GM18868 (cell line): Measurements from ENCODE around the gene PLIN4.
A peak's percentile ranks its signal among the peaks of the same experiment; 100 is the strongest.

Experiments
- ATAC-seq: cut with Tn5 transposase; IDR thresholded peaks from one replicate; pipeline ENCODE4 v1.9.1; 2021; ENCODE audit warnings: mild to moderate bottlenecking, moderate library complexity; ENCODE audit not compliant: unreplicated experiment

PLIN4 gene

GRCh38 chr19:4493104-4493928 lies 25.0 kb downstream of the PLIN4 start:
- ATAC-seq, result no peak

GRCh38 chr19:4492337-4493103 lies 25.8 kb downstream of the PLIN4 start:
- ATAC-seq, result no peak

GRCh38 chr19:4491446-4491845 lies 26.8 kb downstream of the PLIN4 start:
- ATAC-seq, result no peak

- no peak for ATAC-seq
Observed at GRCh38 chr19:4488496-4488895, 29.8 kb downstream of the PLIN4 start.

- no peak for ATAC-seq
Observed at GRCh38 chr19:4487572-4487971, 30.7 kb downstream of the PLIN4 start.

GRCh38 chr19:4483385-4483784 lies 34.9 kb downstream of the PLIN4 start:
- no peak for ATAC-seq

GRCh38 chr19:4482721-4483364 lies 35.4 kb downstream of the PLIN4 start:
- no peak for ATAC-seq

GRCh38 chr19:4477034-4477801 lies 41.1 kb downstream of the PLIN4 start:
- ATAC-seq, result no peak

GRCh38 chr19:4474514-4475022 lies 43.7 kb downstream of the PLIN4 start:
- ATAC-seq, result no peak

- ATAC-seq, result no peak
Observed at GRCh38 chr19:4473763-4474513, 44.3 kb downstream of the PLIN4 start.

GRCh38 chr19:4473011-4473762 lies 45.1 kb downstream of the PLIN4 start:
- no peak for ATAC-seq

GRCh38 chr19:4472174-4472974 lies 45.9 kb downstream of the PLIN4 start, which contains the start of gene HDGFL2:
TSS of gene HDGFL2 (plus strand) at chr19:4472297. CDS start at chr19:4472351, 54 bp downstream.
- no peak for ATAC-seq

- peak; percentile 77 for ATAC-seq
Observed at GRCh38 chr19:4471403-4472173, 46.7 kb downstream of the PLIN4 start.

- ATAC-seq, result no peak
Observed at GRCh38 chr19:4467835-4468234, 50.5 kb downstream of the PLIN4 start.

GRCh38 chr19:4464815-4465581 lies 53.3 kb downstream of the PLIN4 start:
- no peak for ATAC-seq

- peak; percentile 91 for ATAC-seq
Observed at GRCh38 chr19:4457654-4458395, 60.5 kb downstream of the PLIN4 start, which contains the start of gene UBXN6. TSS of gene UBXN6 (minus strand) at chr19:4457794. CDS start at chr19:4457697, 97 bp downstream.
